B cell (primary cell): ENCODE results near the gene GNB3. TPM values are rescaled to one million over a fixed set of nuclear protein-coding genes. Genes with fewer than 3 reads are reported as not detected.

Experiments used
- ATAC-seq: fragments of 200-7000 bp; cut with Tn5 transposase; one replicate; pipeline ENCODE4 v1.10.0; 2021; ENCODE audit warnings: low read depth, mild to moderate bottlenecking, moderate number of reproducible peaks, moderate library complexity
- CTCF ChIA-PET: fragments of 350-600 bp; sonication (Branson Sonifier 250); formaldehyde crosslinking; loops from one replicate; lab custom pipeline; 2021; ENCODE audit warnings: antibody characterized with exemption, inconsistent platforms; lab: Charles Lee
- POLR2A ChIA-PET: fragments of 350-600 bp; sonication (Branson Sonifier 250); formaldehyde crosslinking; loops from one replicate; lab custom pipeline; 2021; ENCODE audit warnings: antibody characterized with exemption; lab: Charles Lee
- DNase-seq: peaks from one replicate; pipeline ENCODE4 v3.0.0; 2013
- H2AFZ ChIP-seq: 2 replicates; pipeline ENCODE4 v1.6.1; 2012; ENCODE audit warnings: mild to moderate bottlenecking, low read depth, low read length; ENCODE audit not compliant: insufficient read depth, poor library complexity, severe bottlenecking
- H3K27ac ChIP-seq, 2 donors: 1 replicate in 1 of 2; 2 replicates in 1 of 2; pipeline ENCODE4 v1.5.1; 2012 to 2013; ENCODE audit warnings: low read length in 2 of 2, mild to moderate bottlenecking in 2 of 2, moderate library complexity in 1 of 2
- H3K27me3 ChIP-seq, 4 experiments: fragments of 200-600 bp in 1 of 4; sonication (generic) in 1 of 4; replicated peaks in 1 of 4; 1 replicate in 2 of 4; 2 replicates in 2 of 4; pipeline versions ENCODE4 v1.6.1 to v1.7.0; 2013 to 2016; ENCODE audit warnings: low read length in 3 of 4, mild to moderate bottlenecking in 2 of 4, mixed read lengths in 1 of 4, moderate library complexity in 1 of 4; ENCODE audit not compliant: insufficient read depth in 4 of 4, control insufficient read depth in 3 of 4; ENCODE audit errors: control extremely low read depth in 1 of 4
- H3K36me3 ChIP-seq, 2 experiments: replicated peaks in 1 of 2; 1 replicate in 1 of 2; 2 replicates in 1 of 2; pipeline versions ENCODE4 v1.6.1 to v1.7.1; 2013; ENCODE audit warnings: low read length in 1 of 2; ENCODE audit not compliant: insufficient read depth in 2 of 2, control insufficient read depth in 1 of 2; ENCODE audit errors: control extremely low read depth in 1 of 2, extremely low read depth in 1 of 2
- H3K4me1 ChIP-seq, 2 donors: fragments of 200-600 bp in 1 of 2; sonication (generic) in 1 of 2; 1 replicate in 1 of 2; 2 replicates in 1 of 2; pipeline versions ENCODE4 v1.5.1 to v1.6.1; 2013 to 2017; ENCODE audit warnings: low read length in 2 of 2; ENCODE audit not compliant: control insufficient read depth in 2 of 2, insufficient read depth in 2 of 2
- H3K4me2 ChIP-seq: replicated peaks from 2 replicates; pipeline ENCODE3; 2012; ENCODE audit warnings: mild to moderate bottlenecking, low read depth, low read length; ENCODE audit not compliant: poor library complexity, severe bottlenecking
- H3K4me3 ChIP-seq, 5 experiments: fragments of 200-600 bp in 1 of 5; sonication (generic) in 1 of 5; 1 replicate in 3 of 5; 2 replicates in 2 of 5; pipeline versions ENCODE4 v1.5.1 to v1.7.0; 2011 to 2016; ENCODE audit warnings: low read length in 4 of 5, mild to moderate bottlenecking in 4 of 5, low read depth in 2 of 5, control low read depth in 1 of 5, moderate library complexity in 1 of 5; ENCODE audit not compliant: insufficient read depth in 1 of 5; ENCODE audit errors: control extremely low read depth in 1 of 5, extremely low read depth in 1 of 5
- H3K79me2 ChIP-seq: fragments of 200-600 bp; sonication (generic); one replicate; pipeline ENCODE4 v1.6.0; 2016; ENCODE audit warnings: low read length; ENCODE audit not compliant: control insufficient read depth, insufficient read depth
- H3K9ac ChIP-seq: fragments of 200-600 bp; sonication (generic); 2 replicates; pipeline ENCODE4 v1.6.1; 2017; ENCODE audit warnings: mild to moderate bottlenecking, low read length, moderate library complexity
- H3K9me3 ChIP-seq, 3 donors: one replicate each; pipeline versions ENCODE4 v1.6.1 to v1.7.1; 2013; ENCODE audit warnings: low read length in 2 of 3; ENCODE audit not compliant: control insufficient read depth in 2 of 3, insufficient read depth in 1 of 3; ENCODE audit errors: control extremely low read depth in 1 of 3
- H4K20me1 ChIP-seq: 2 replicates; pipeline ENCODE4 v1.6.0; 2012; ENCODE audit warnings: mild to moderate bottlenecking, low read length; ENCODE audit not compliant: insufficient read depth, control insufficient read depth, poor library complexity, severe bottlenecking
- H3K27ac Mint-ChIP-seq: one replicate; pipeline ENCODE4 v1.8.0; 2021; ENCODE audit warnings: mixed read lengths
- H3K27me3 Mint-ChIP-seq: one replicate; pipeline ENCODE4 v1.8.0; 2021; ENCODE audit warnings: mixed read lengths
- H3K4me1 Mint-ChIP-seq: one replicate; pipeline ENCODE4 v1.8.0; 2021; ENCODE audit warnings: mixed read lengths
- H3K4me3 Mint-ChIP-seq: one replicate; pipeline ENCODE4 v1.8.0; 2021; ENCODE audit warnings: mixed read lengths
- H3K9me3 Mint-ChIP-seq: one replicate; pipeline ENCODE4 v1.8.0; 2022; ENCODE audit warnings: mixed read lengths; ENCODE audit not compliant: insufficient read depth
- EZH2 ChIP-seq: IDR thresholded peaks from 2 replicates; pipeline ENCODE4 v1.6.1; 2012; ENCODE audit warnings: borderline replicate concordance, low read depth, mild to moderate bottlenecking, moderate library complexity, low read length; ENCODE audit not compliant: insufficient read depth, poor library complexity, severe bottlenecking
- WGBS: methylation state at CpG from one replicate; pipeline ENCODE4 v1.1.5; 2013; ENCODE audit warnings: missing lambda C conversion rate; ENCODE audit not compliant: insufficient coverage; 5-methylcytosine and 5-hydroxymethylcytosine counted together
- intact Hi-C: fragments of 100-400 bp; cut with micrococcal nuclease; formaldehyde crosslinking; loops from one replicate; pipeline ENCODE4 v1.10.0; 2022
- polyA plus RNA-seq: library from polyadenylated mRNA; depleted of rRNA; stranded (reverse); fragments of >200 nt; gene quantifications from 2 replicates; pipeline ENCODE4 v1.2.3, GENCODE V29; 2012
- total RNA-seq, 2 donors: library from RNA; stranded (reverse); fragments of 120-200 nt in 1 of 2; gene quantifications; 1 replicate in 1 of 2; 2 replicates in 1 of 2; pipeline versions ENCODE4 v1.2.3 to v1.2.4, GENCODE V29; 2013 to 2022
- TF ChIP-seq, protein P1 (sequence below): fragments of 200-600 bp; IDR thresholded peaks from one replicate; pipeline ENCODE4 v1.8.0; 2022; ENCODE audit warnings: antibody characterized with exemption, mild to moderate bottlenecking

The GNB3 gene
- total and polyA plus RNA-seq, 2 donors (not counting 1 experiment from before 2014, with no cell fraction given): 0.27 to 0.49 TPM

DNA sequence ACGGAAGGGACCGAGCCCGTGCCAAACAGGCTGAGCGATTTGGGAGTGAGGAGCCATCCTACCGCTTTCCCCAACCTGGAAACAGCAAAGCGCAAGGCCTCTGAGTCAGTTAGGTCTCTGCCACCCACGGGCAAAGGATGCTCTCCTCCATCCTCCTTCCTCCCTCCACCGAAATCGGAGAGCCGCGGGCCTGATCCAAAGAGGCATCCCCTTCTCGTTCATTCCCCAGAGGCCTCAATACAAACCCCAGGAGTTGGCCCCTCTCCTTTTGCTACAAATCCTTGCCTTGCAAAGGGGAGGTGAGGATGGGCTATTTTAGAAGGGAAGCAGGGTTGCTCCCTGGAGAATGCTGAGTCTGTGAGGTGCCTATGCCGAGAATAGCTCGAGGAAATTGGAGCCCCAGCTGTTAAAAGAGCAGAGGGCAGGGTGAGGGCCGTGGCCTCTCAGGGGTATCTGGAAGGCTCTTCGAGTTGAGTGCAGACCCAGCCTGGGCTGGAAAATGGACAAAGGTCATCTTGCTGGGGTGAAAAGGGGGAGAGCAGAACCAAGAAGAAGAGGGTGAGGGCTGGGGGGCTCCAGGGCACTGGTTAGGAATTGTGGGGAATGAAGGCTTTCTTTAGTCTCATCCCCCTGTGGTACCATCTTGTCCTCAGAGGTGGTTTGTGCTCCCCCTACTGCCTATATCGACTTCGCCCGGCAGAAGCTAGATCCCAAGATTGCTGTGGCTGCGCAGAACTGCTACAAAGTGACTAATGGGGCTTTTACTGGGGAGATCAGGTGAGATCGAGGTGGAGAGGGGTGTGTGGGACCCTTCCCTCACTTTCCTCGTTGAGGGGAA, 27.7 kb downstream of the GNB3 start:
- ChIA-PET CTCF (interaction anchor here (0.6 to 11.8 kb wide), 24 partner anchors 8 to 307 kb away, joined by 3 to 136 read pairs (median 6); partner anchors contain the start of genes C12orf57, C1R, C1RL and CDCA3), POLR2A (interaction anchor here (0.6 to 5.5 kb wide), 7 partner anchors 15 to 255 kb away, joined by 3 to 49 read pairs (median 6); partner anchors contain the start of genes C12orf57, CDCA3, RNU7-1 and USP5)
- peaks cover 17% of the 10 kb centered on the region for H3K79me2 ChIP-seq
- peaks cover 33 to 41% of the 10 kb centered on the region in 2 donors for H3K4me1 ChIP-seq
- 18% methylated on average over 14 of the region's 22 CpGs for WGBS
- H3K36me3 ChIP-seq: peaks cover 0 to 31% of the 10 kb centered on the region in 2 experiments
- TF ChIP-seq, protein P1, sequence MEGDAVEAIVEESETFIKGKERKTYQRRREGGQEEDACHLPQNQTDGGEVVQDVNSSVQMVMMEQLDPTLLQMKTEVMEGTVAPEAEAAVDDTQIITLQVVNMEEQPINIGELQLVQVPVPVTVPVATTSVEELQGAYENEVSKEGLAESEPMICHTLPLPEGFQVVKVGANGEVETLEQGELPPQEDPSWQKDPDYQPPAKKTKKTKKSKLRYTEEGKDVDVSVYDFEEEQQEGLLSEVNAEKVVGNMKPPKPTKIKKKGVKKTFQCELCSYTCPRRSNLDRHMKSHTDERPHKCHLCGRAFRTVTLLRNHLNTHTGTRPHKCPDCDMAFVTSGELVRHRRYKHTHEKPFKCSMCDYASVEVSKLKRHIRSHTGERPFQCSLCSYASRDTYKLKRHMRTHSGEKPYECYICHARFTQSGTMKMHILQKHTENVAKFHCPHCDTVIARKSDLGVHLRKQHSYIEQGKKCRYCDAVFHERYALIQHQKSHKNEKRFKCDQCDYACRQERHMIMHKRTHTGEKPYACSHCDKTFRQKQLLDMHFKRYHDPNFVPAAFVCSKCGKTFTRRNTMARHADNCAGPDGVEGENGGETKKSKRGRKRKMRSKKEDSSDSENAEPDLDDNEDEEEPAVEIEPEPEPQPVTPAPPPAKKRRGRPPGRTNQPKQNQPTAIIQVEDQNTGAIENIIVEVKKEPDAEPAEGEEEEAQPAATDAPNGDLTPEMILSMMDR: no peak
- TF ChIP-seq EZH2: no peak
- no peaks in the 10 kb centered on the region for H3K9me3 Mint-ChIP-seq
- intact Hi-C loops: loop anchor here (1.0 to 2.0 kb wide), 8 partner anchors 56 to 245 kb away; partner anchors contain the start of genes C12orf57, C1R, C1RL and LPCAT3
- H3K27ac Mint-ChIP-seq: peak overlapping the region; percentile 89
- H3K27me3 Mint-ChIP-seq: no peaks in the 10 kb centered on the region
- peak overlapping the region; percentile 89 for H3K4me3 Mint-ChIP-seq
- DNase-seq: peak; percentile 38
- peak overlapping the region; percentile 92 for H2AFZ ChIP-seq
- no peaks in the 10 kb centered on the region for H3K27me3 ChIP-seq
- H3K4me2 ChIP-seq: peak overlapping the region; percentile 97
- no peak for ATAC-seq
- peak overlapping the region in 1 of 2 donors; percentile 71 for H3K27ac ChIP-seq
- H3K9me3 ChIP-seq: no peaks in the 10 kb centered on the region
- H4K20me1 ChIP-seq: peaks cover 46% of the 10 kb centered on the region
- H3K9ac ChIP-seq: peak overlapping the region; percentile 89
- peak overlapping the region; percentile 56 to 88 (median 68) for H3K4me3 ChIP-seq
- peaks cover 50% of the 10 kb centered on the region for H3K4me1 Mint-ChIP-seq
